Endodermal cell (in vitro differentiated cells): Measurements from ENCODE around the gene NKAIN4. TPM values are rescaled to one million over a fixed set of nuclear protein-coding genes. Genes with fewer than 3 reads are reported as not detected.

Experiments
- DNase-seq: peaks from one replicate; pipeline ENCODE4 v3.0.0-alpha.2; 2017
- H3K27ac ChIP-seq: 2 replicates; pipeline ENCODE4 v1.5.1; 2013; ENCODE audit warnings: mild to moderate bottlenecking, low read depth, low read length, moderate library complexity
- H3K27me3 ChIP-seq: 2 replicates; pipeline ENCODE4 v1.6.1; 2013; ENCODE audit warnings: mild to moderate bottlenecking, low read length, moderate library complexity; ENCODE audit not compliant: insufficient read depth, control insufficient read depth, poor library complexity, severe bottlenecking
- H3K36me3 ChIP-seq: 2 replicates; pipeline ENCODE4 v1.7.0; 2013; ENCODE audit warnings: mild to moderate bottlenecking, low read length, moderate library complexity; ENCODE audit not compliant: control insufficient read depth, insufficient read depth
- H3K4me1 ChIP-seq: one replicate; pipeline ENCODE4 v1.7.0; 2013; ENCODE audit warnings: low read length; ENCODE audit not compliant: control insufficient read depth, insufficient read depth
- H3K4me3 ChIP-seq: 2 replicates; pipeline ENCODE4 v1.5.1; 2013; ENCODE audit warnings: mild to moderate bottlenecking, low read length, moderate library complexity
- H3K9ac ChIP-seq: 2 replicates; pipeline ENCODE4 v1.6.1; 2013; ENCODE audit warnings: mild to moderate bottlenecking, low read length, moderate library complexity; ENCODE audit not compliant: poor library complexity, severe bottlenecking; ENCODE audit errors: extremely low read depth
- H3K9me3 ChIP-seq: 2 replicates; pipeline ENCODE4 v1.6.1; 2013; ENCODE audit warnings: mild to moderate bottlenecking, low read length, moderate library complexity; ENCODE audit not compliant: control insufficient read depth
- H3K27ac Mint-ChIP-seq: 2 replicates; pipeline ENCODE4 v1.8.0; 2020; ENCODE audit warnings: mixed read lengths
- H3K27me3 Mint-ChIP-seq: 2 replicates; pipeline ENCODE4 v1.8.0; 2021; ENCODE audit warnings: mild to moderate bottlenecking, mixed read lengths; ENCODE audit not compliant: insufficient read depth
- H3K36me3 Mint-ChIP-seq: 2 replicates; pipeline ENCODE4 v1.8.0; 2020; ENCODE audit warnings: low read depth, mixed read lengths
- H3K4me1 Mint-ChIP-seq: 2 replicates; pipeline ENCODE4 v1.8.0; 2020; ENCODE audit warnings: mixed read lengths
- H3K4me3 Mint-ChIP-seq: 2 replicates; pipeline ENCODE4 v1.8.0; 2020; ENCODE audit warnings: mild to moderate bottlenecking, moderate library complexity, mixed read lengths
- H3K9me3 Mint-ChIP-seq: 2 replicates; pipeline ENCODE4 v1.8.0; 2020; ENCODE audit warnings: mild to moderate bottlenecking, mixed read lengths
- WGBS, 2 experiments: methylation state at CpG; one replicate each; pipeline versions ENCODE4 v1.1.5 to v1.1.7; 2013; ENCODE audit warnings: missing lambda C conversion rate in 2 of 2, mixed read lengths in 1 of 2; ENCODE audit not compliant: insufficient coverage in 1 of 2, insufficient read length in 1 of 2; 5-methylcytosine and 5-hydroxymethylcytosine counted together
- total RNA-seq, 2 donors: library from RNA; stranded (reverse); fragmentation: NEBNext Ultra II Directional in 1 of 2; extraction: Animal tissue kit (Norgen Biotek cat#: 25700) in 1 of 2; gene quantifications; 2 replicates in 1 of 2; 3 replicates in 1 of 2; pipeline ENCODE4 v1.2.1, GENCODE V29; 2021
- TF ChIP-seq, protein P1 (sequence below): fragments of 200-600 bp; sonication (generic); conservative IDR thresholded peaks from 2 replicates; pipeline ENCODE4 v1.5.0; 2021; ENCODE audit warnings: antibody characterized with exemption, mild to moderate bottlenecking

Gene NKAIN4
- total RNA-seq, 2 donors from 2014 or later = 0.24 to 1.7 TPM

GRCh38 chr20:63204362-63204761 lies 49.9 kb downstream of the NKAIN4 start:
- H3K4me1 Mint-ChIP-seq = no peaks in the 10 kb centered on the region
- H3K27me3 ChIP-seq = no peaks in the 10 kb centered on the region
- H3K27ac Mint-ChIP-seq = no peak overlapping the region
- no peaks in the 10 kb centered on the region for H3K4me1 ChIP-seq
- no peak overlapping the region for H3K27ac ChIP-seq
- no peaks in the 10 kb centered on the region for H3K27me3 Mint-ChIP-seq
- H3K9me3 ChIP-seq = no peaks in the 10 kb centered on the region
- H3K9me3 Mint-ChIP-seq = no peaks in the 10 kb centered on the region
- H3K36me3 Mint-ChIP-seq = peaks cover 86% of the 10 kb centered on the region
- peaks cover 93% of the 10 kb centered on the region for H3K36me3 ChIP-seq
- H3K4me3 Mint-ChIP-seq = no peak overlapping the region
- TF ChIP-seq, protein P1, sequence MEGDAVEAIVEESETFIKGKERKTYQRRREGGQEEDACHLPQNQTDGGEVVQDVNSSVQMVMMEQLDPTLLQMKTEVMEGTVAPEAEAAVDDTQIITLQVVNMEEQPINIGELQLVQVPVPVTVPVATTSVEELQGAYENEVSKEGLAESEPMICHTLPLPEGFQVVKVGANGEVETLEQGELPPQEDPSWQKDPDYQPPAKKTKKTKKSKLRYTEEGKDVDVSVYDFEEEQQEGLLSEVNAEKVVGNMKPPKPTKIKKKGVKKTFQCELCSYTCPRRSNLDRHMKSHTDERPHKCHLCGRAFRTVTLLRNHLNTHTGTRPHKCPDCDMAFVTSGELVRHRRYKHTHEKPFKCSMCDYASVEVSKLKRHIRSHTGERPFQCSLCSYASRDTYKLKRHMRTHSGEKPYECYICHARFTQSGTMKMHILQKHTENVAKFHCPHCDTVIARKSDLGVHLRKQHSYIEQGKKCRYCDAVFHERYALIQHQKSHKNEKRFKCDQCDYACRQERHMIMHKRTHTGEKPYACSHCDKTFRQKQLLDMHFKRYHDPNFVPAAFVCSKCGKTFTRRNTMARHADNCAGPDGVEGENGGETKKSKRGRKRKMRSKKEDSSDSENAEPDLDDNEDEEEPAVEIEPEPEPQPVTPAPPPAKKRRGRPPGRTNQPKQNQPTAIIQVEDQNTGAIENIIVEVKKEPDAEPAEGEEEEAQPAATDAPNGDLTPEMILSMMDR = no peak
- no peak for DNase-seq
- no peak overlapping the region for H3K9ac ChIP-seq
- no peak overlapping the region for H3K4me3 ChIP-seq
- 96 to 100% methylated on average over 4 to 5 of the region's 5 CpGs for WGBS, 2 experiments

- H3K9me3 ChIP-seq = no peaks in the 10 kb centered on the region
- H3K9me3 Mint-ChIP-seq = no peaks in the 10 kb centered on the region
- H3K27ac Mint-ChIP-seq = no peak overlapping the region
- H3K4me1 Mint-ChIP-seq = peaks cover 3% of the 10 kb centered on the region
- peaks cover 86% of the 10 kb centered on the region for H3K36me3 Mint-ChIP-seq
- TF ChIP-seq, protein P1 = no peak
- H3K27ac ChIP-seq = no peak overlapping the region
- H3K9ac ChIP-seq = no peak overlapping the region
- no peaks in the 10 kb centered on the region for H3K4me1 ChIP-seq
- H3K36me3 ChIP-seq = peaks cover 92% of the 10 kb centered on the region
- WGBS, 2 experiments = 95 to 96% methylated on average over 15 to 29 of the region's 29 CpGs
- H3K27me3 Mint-ChIP-seq = no peaks in the 10 kb centered on the region
- no peak overlapping the region for H3K4me3 ChIP-seq
- DNase-seq = no peak
- H3K27me3 ChIP-seq = no peaks in the 10 kb centered on the region
- no peak overlapping the region for H3K4me3 Mint-ChIP-seq
Measured at GRCh38 chr20:63202811-63203526, 51.3 kb downstream of the NKAIN4 start.

GRCh38 chr20:63202021-63202420 lies 52.2 kb downstream of the NKAIN4 start:
- H3K4me1 ChIP-seq = no peaks in the 10 kb centered on the region
- H3K27ac ChIP-seq = no peak overlapping the region
- H3K9ac ChIP-seq = no peak overlapping the region
- DNase-seq = no peak
- Mint-ChIP-seq H3K9me3 (no peaks in the 10 kb centered on the region), H3K4me1 (peaks cover 3% of the 10 kb centered on the region), H3K36me3 (peaks cover 85% of the 10 kb centered on the region), H3K27me3 (no peaks in the 10 kb centered on the region), H3K4me3 (no peak overlapping the region), H3K27ac (no peak overlapping the region)
- no peaks in the 10 kb centered on the region for H3K9me3 ChIP-seq
- H3K36me3 ChIP-seq = peaks cover 93% of the 10 kb centered on the region
- H3K4me3 ChIP-seq = no peak overlapping the region
- WGBS, 2 experiments = 94 to 96% methylated on average over 5 to 17 of the region's 17 CpGs
- H3K27me3 ChIP-seq = no peaks in the 10 kb centered on the region
- TF ChIP-seq, protein P1 = no peak
